WI38 (cell line): ENCODE measurements around the gene AGBL4.

Source experiments
- H3K4me3 ChIP-seq: 2 replicates; pipeline ENCODE4 v1.5.1; 2011; ENCODE audit warnings: low read depth, mild to moderate bottlenecking, control low read depth, low read length
- CTCF ChIP-seq: IDR thresholded peaks from 2 replicates; pipeline ENCODE4 v1.5.1; 2012; ENCODE audit warnings: low read depth, mild to moderate bottlenecking, control low read depth, low read length

AGBL4 gene

GRCh38 chr1:48858200-48858920 lies 1165.4 kb downstream of the AGBL4 start:
- no peak for TF ChIP-seq CTCF

GRCh38 chr1:48853006-48853405 lies 1170.7 kb downstream of the AGBL4 start:
- no peak for TF ChIP-seq CTCF
- H3K4me3 ChIP-seq: no peak overlapping the region

More at GRCh38 chr1:48858200-48858920, 1165.4 kb downstream of the AGBL4 start:
- H3K4me3 ChIP-seq: no peak overlapping the region

- H3K4me3 ChIP-seq: no peak overlapping the region
- TF ChIP-seq CTCF: no peak
Measured at GRCh38 chr1:48851638-48852037, 1172.1 kb downstream of the AGBL4 start.

- TF ChIP-seq CTCF: no peak
- H3K4me3 ChIP-seq: no peak overlapping the region
Measured at GRCh38 chr1:48848035-48848434, 1175.7 kb downstream of the AGBL4 start.

GRCh38 chr1:48846441-48846840 lies 1177.3 kb downstream of the AGBL4 start:
- no peak for TF ChIP-seq CTCF
- no peak overlapping the region for H3K4me3 ChIP-seq

GRCh38 chr1:48844187-48844586 lies 1179.6 kb downstream of the AGBL4 start:
- TF ChIP-seq CTCF: no peak
- no peak overlapping the region for H3K4me3 ChIP-seq

DNA sequence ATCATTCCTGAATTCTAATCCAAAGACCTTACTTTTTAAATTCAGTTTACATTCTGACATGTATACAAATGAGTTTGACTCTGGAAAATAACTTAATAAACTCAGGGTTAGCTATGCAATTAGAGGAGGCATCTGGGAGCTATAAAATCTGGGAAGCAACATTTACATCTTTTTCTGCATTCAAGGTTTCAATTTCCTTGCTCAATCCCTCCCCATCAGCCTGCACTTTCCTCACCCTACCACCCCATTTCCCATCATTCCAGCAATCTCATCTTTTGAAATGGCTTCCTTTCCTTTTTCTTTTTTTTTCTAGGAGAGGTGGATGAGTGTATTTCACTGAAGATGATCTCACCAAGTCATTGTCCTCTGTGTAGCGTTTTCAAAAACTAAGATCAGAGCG lies 1181.8 kb downstream of the AGBL4 start:
- no peak for TF ChIP-seq CTCF

More for the DNA sequence above, 1181.8 kb downstream of the AGBL4 start:
- H3K4me3 ChIP-seq: no peak overlapping the region
